Measurements from ENCODE around the gene CDON. TPM values are rescaled to one million over a fixed set of nuclear protein-coding genes. Genes with fewer than 3 reads are reported as not detected.

The CDON gene
- polyA plus RNA-seq, 1 of the 3 experiments (the other 2 are of a cell fraction), result 3.7 TPM

DNA sequence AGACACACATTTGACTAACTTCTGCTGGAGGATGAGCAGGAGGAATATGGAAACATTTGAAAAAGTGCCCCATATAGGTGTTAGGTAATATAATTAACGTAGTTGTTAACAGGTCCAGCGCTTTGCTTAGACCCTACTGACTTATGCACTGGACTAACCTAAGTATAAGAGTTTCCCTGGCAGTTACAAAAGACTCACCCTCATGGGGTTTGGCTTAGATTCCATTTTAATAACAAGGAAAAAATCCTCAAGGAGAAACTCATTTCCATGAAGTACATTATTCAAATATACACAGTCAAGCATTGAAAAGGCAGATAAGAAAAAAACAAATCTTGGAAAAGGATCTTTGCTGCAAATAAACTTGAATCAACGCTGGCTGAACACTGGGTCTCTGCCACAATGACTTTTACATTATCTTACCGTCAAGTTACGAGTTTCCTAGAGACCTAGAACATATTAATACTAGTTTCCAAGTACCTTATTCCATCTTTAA is 27.7 kb downstream of the CDON start:
- TF ChIP-seq SIN3A (IDR thresholded peaks at IDR 0.05; ENCODE audit: borderline replicate concordance, low read depth, low read length) (no peak), RFX5 (IDR thresholded peaks at IDR 0.05; ENCODE audit: low read length) (no peak), REST (IDR thresholded peaks at IDR 0.05; ENCODE audit: low read depth, low read length) (no peak), ELF1 (IDR thresholded peaks at IDR 0.05) (no peak), YY1 (IDR thresholded peaks at IDR 0.05; ENCODE audit: low read depth) (no peak), FOXM1 (IDR thresholded peaks at IDR 0.05; ENCODE audit: low read depth) (no peak), TCF12 (IDR thresholded peaks at IDR 0.05) (no peak), NFIC (IDR thresholded peaks at IDR 0.05; ENCODE audit: borderline replicate concordance) (no peak), GABPA (IDR thresholded peaks at IDR 0.05; ENCODE audit: low read depth) (no peak), MXI1 (IDR thresholded peaks at IDR 0.05; ENCODE audit: low read depth, low read length) (no peak), SMC3 (IDR thresholded peaks at IDR 0.05; ENCODE audit: low read depth, low read length) (no peak), MEF2A (IDR thresholded peaks at IDR 0.05; ENCODE audit: borderline replicate concordance, low read depth) (no peak), GATA2 (CRISPR knock-in tag; IDR thresholded peaks at IDR 0.05) (no peak), JUND (IDR thresholded peaks at IDR 0.05) (no peak)
- TF ChIP-seq, protein P1, sequence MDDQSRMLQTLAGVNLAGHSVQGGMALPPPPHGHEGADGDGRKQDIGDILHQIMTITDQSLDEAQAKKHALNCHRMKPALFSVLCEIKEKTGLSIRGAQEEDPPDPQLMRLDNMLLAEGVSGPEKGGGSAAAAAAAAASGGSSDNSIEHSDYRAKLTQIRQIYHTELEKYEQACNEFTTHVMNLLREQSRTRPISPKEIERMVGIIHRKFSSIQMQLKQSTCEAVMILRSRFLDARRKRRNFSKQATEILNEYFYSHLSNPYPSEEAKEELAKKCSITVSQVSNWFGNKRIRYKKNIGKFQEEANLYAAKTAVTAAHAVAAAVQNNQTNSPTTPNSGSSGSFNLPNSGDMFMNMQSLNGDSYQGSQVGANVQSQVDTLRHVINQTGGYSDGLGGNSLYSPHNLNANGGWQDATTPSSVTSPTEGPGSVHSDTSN (IDR thresholded peaks at IDR 0.05), result no peak
- TF ChIP-seq, protein P2, sequence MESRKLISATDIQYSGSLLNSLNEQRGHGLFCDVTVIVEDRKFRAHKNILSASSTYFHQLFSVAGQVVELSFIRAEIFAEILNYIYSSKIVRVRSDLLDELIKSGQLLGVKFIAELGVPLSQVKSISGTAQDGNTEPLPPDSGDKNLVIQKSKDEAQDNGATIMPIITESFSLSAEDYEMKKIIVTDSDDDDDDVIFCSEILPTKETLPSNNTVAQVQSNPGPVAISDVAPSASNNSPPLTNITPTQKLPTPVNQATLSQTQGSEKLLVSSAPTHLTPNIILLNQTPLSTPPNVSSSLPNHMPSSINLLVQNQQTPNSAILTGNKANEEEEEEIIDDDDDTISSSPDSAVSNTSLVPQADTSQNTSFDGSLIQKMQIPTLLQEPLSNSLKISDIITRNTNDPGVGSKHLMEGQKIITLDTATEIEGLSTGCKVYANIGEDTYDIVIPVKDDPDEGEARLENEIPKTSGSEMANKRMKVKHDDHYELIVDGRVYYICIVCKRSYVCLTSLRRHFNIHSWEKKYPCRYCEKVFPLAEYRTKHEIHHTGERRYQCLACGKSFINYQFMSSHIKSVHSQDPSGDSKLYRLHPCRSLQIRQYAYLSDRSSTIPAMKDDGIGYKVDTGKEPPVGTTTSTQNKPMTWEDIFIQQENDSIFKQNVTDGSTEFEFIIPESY (IDR thresholded peaks at IDR 0.05; ENCODE audit: borderline replicate concordance, low read depth), result no peak
- no peak for DNase-seq
- Histone ChIP-seq H3K27me3 (ENCODE audit: insufficient read depth) (no peaks in the 10 kb centered on the region), H3K4me3 (ENCODE audit: low read depth in 2 of 2, low read length in 1 of 2) (no peak overlapping the region), H3K4me2 (no peak overlapping the region), H3K9me2 (no peaks in the 10 kb centered on the region), H3F3A (replicated peaks; ENCODE audit: insufficient read depth) (no peaks in the 10 kb centered on the region), H3K4me1 (ENCODE audit: control insufficient read depth in 1 of 2, insufficient read depth in 2 of 2, low read depth in 1 of 2, low read length in 1 of 2) (no peaks in the 10 kb centered on the region; a peak in 2 of 4 replicates), H3K9ac (no peak overlapping the region), H3K27ac (ENCODE audit: low read depth in 2 of 2, low read length in 1 of 2) (no peak overlapping the region), H3K79me2 (ENCODE audit: insufficient read depth) (no peaks in the 10 kb centered on the region), H3K36me3 (replicated peaks in 1 of 2; ENCODE audit: control insufficient read depth in 1 of 2, insufficient read depth in 2 of 2, low read length in 1 of 2) (no peaks in the 10 kb centered on the region), H3K9me3 (no peaks in the 10 kb centered on the region), H4K20me1 (ENCODE audit: insufficient read depth) (no peaks in the 10 kb centered on the region), H2AFZ (ENCODE audit: low read depth) (no peak overlapping the region)
- ChIA-PET POLR2A (no interaction called here), CTCF (interaction anchor here (1.2 kb wide), 1 partner anchor 93 kb away, joined by 3 read pairs; no protein-coding TSS in a partner anchor)
- WGBS (ENCODE audit: low lambda C conversion rate), result 75% methylated on average over 5 of the region's 5 CpGs
